ENCODE measurements around the gene PRIMA1.

Gene PRIMA1

GRCh38 chr14:93733231-93733630 is 55.1 kb downstream of the PRIMA1 start:
- Mint-ChIP-seq H3K27ac (no peak overlapping the region), H3K9me3 (no peaks in the 10 kb centered on the region), H3K4me1 (no peaks in the 10 kb centered on the region), H3K4me3 (no peak overlapping the region), H3K27me3 (peaks cover 4% of the 10 kb centered on the region), H3K36me3 (no peaks in the 10 kb centered on the region)

GRCh38 chr14:93732524-93732923 is 55.8 kb downstream of the PRIMA1 start:
- no peak overlapping the region for H3K4me3 Mint-ChIP-seq
- H3K36me3 Mint-ChIP-seq = no peaks in the 10 kb centered on the region
- no peaks in the 10 kb centered on the region for H3K4me1 Mint-ChIP-seq
- H3K27me3 Mint-ChIP-seq = peaks cover 4% of the 10 kb centered on the region
- no peaks in the 10 kb centered on the region for H3K9me3 Mint-ChIP-seq
- H3K27ac Mint-ChIP-seq = no peak overlapping the region

- H3K27me3 Mint-ChIP-seq = peaks cover under 1% of the 10 kb centered on the region
- H3K36me3 Mint-ChIP-seq = no peaks in the 10 kb centered on the region
- no peak overlapping the region for H3K27ac Mint-ChIP-seq
- H3K4me3 Mint-ChIP-seq = no peak overlapping the region
- H3K9me3 Mint-ChIP-seq = no peaks in the 10 kb centered on the region
- no peaks in the 10 kb centered on the region for H3K4me1 Mint-ChIP-seq
Observed at GRCh38 chr14:93731753-93732152, 56.5 kb downstream of the PRIMA1 start.

GRCh38 chr14:93729993-93730392 is 58.3 kb downstream of the PRIMA1 start:
- H3K4me1 Mint-ChIP-seq = no peaks in the 10 kb centered on the region
- no peaks in the 10 kb centered on the region for H3K27me3 Mint-ChIP-seq
- no peaks in the 10 kb centered on the region for H3K9me3 Mint-ChIP-seq
- H3K27ac Mint-ChIP-seq = no peak overlapping the region
- no peak overlapping the region for H3K4me3 Mint-ChIP-seq
- no peaks in the 10 kb centered on the region for H3K36me3 Mint-ChIP-seq

GRCh38 chr14:93728651-93729016 is 59.7 kb downstream of the PRIMA1 start:
- H3K27ac Mint-ChIP-seq = no peak overlapping the region
- no peak overlapping the region for H3K4me3 Mint-ChIP-seq
- H3K9me3 Mint-ChIP-seq = no peaks in the 10 kb centered on the region
- no peaks in the 10 kb centered on the region for H3K4me1 Mint-ChIP-seq
- H3K36me3 Mint-ChIP-seq = no peaks in the 10 kb centered on the region
- H3K27me3 Mint-ChIP-seq = no peaks in the 10 kb centered on the region

- Mint-ChIP-seq H3K27me3 (no peaks in the 10 kb centered on the region), H3K4me3 (no peak overlapping the region), H3K27ac (no peak overlapping the region), H3K9me3 (no peaks in the 10 kb centered on the region), H3K36me3 (no peaks in the 10 kb centered on the region), H3K4me1 (no peaks in the 10 kb centered on the region)
Observed at GRCh38 chr14:93727917-93728650, 60.2 kb downstream of the PRIMA1 start.

- H3K36me3 Mint-ChIP-seq = no peaks in the 10 kb centered on the region
- no peaks in the 10 kb centered on the region for H3K9me3 Mint-ChIP-seq
- no peak overlapping the region for H3K4me3 Mint-ChIP-seq
- no peaks in the 10 kb centered on the region for H3K27me3 Mint-ChIP-seq
- H3K4me1 Mint-ChIP-seq = no peaks in the 10 kb centered on the region
- no peak overlapping the region for H3K27ac Mint-ChIP-seq
Observed at GRCh38 chr14:93727039-93727740, 61.1 kb downstream of the PRIMA1 start.

GRCh38 chr14:93725993-93726392 is 62.3 kb downstream of the PRIMA1 start:
- no peaks in the 10 kb centered on the region for H3K27me3 Mint-ChIP-seq
- H3K36me3 Mint-ChIP-seq = no peaks in the 10 kb centered on the region
- no peaks in the 10 kb centered on the region for H3K4me1 Mint-ChIP-seq
- H3K9me3 Mint-ChIP-seq = no peaks in the 10 kb centered on the region
- no peak overlapping the region for H3K27ac Mint-ChIP-seq
- H3K4me3 Mint-ChIP-seq = no peak overlapping the region

- Mint-ChIP-seq H3K4me3 (no peak overlapping the region), H3K9me3 (no peaks in the 10 kb centered on the region), H3K27me3 (no peaks in the 10 kb centered on the region), H3K27ac (no peak overlapping the region), H3K4me1 (no peaks in the 10 kb centered on the region), H3K36me3 (no peaks in the 10 kb centered on the region)
Observed at GRCh38 chr14:93725002-93725582, 63.2 kb downstream of the PRIMA1 start.

- Mint-ChIP-seq H3K27ac (no peak overlapping the region), H3K4me1 (no peaks in the 10 kb centered on the region), H3K27me3 (no peaks in the 10 kb centered on the region), H3K4me3 (no peak overlapping the region), H3K36me3 (no peaks in the 10 kb centered on the region), H3K9me3 (no peaks in the 10 kb centered on the region)
Observed at GRCh38 chr14:93723001-93723400, 65.3 kb downstream of the PRIMA1 start.

GRCh38 chr14:93720981-93721483 is 67.3 kb downstream of the PRIMA1 start:
- Mint-ChIP-seq H3K36me3 (no peaks in the 10 kb centered on the region), H3K4me1 (no peaks in the 10 kb centered on the region), H3K27me3 (no peaks in the 10 kb centered on the region), H3K4me3 (no peak overlapping the region), H3K27ac (no peak overlapping the region), H3K9me3 (no peaks in the 10 kb centered on the region)

GRCh38 chr14:93720076-93720815 is 68.0 kb downstream of the PRIMA1 start:
- no peak overlapping the region for H3K4me3 Mint-ChIP-seq
- no peaks in the 10 kb centered on the region for H3K4me1 Mint-ChIP-seq
- H3K27me3 Mint-ChIP-seq = no peaks in the 10 kb centered on the region
- no peaks in the 10 kb centered on the region for H3K9me3 Mint-ChIP-seq
- no peak overlapping the region for H3K27ac Mint-ChIP-seq
- no peaks in the 10 kb centered on the region for H3K36me3 Mint-ChIP-seq

- no peaks in the 10 kb centered on the region for H3K27me3 Mint-ChIP-seq
- no peaks in the 10 kb centered on the region for H3K36me3 Mint-ChIP-seq
- H3K9me3 Mint-ChIP-seq = no peaks in the 10 kb centered on the region
- H3K27ac Mint-ChIP-seq = no peak overlapping the region
- H3K4me1 Mint-ChIP-seq = no peaks in the 10 kb centered on the region
- no peak overlapping the region for H3K4me3 Mint-ChIP-seq
Observed at GRCh38 chr14:93719256-93719655, 69.0 kb downstream of the PRIMA1 start.

- no peaks in the 10 kb centered on the region for H3K27me3 Mint-ChIP-seq
- H3K9me3 Mint-ChIP-seq = no peaks in the 10 kb centered on the region
- no peak overlapping the region for H3K4me3 Mint-ChIP-seq
- no peaks in the 10 kb centered on the region for H3K4me1 Mint-ChIP-seq
- no peak overlapping the region for H3K27ac Mint-ChIP-seq
- H3K36me3 Mint-ChIP-seq = no peaks in the 10 kb centered on the region
Observed at GRCh38 chr14:93717668-93718320, 70.5 kb downstream of the PRIMA1 start.
